Keratinocyte (primary cell): ENCODE results near the gene FRAS1. TPM values are rescaled to one million over a fixed set of nuclear protein-coding genes. Genes with fewer than 3 reads are reported as not detected.

Experiments
- DNase-seq: peaks from one replicate; pipeline ENCODE4 v3.0.0-alpha.2; 2011; ENCODE audit warnings: low read depth, missing footprints, low spot score
- FAIRE-seq: peaks from 2 replicates; lab custom pipeline; 2011; peaks lifted over from hg19 to GRCh38; lab: Jason Lieb, UNC
- H2AFZ ChIP-seq: 2 replicates; pipeline ENCODE4 v1.6.0; 2012; ENCODE audit warnings: low read length, control low read depth, inconsistent platforms; ENCODE audit not compliant: control insufficient read depth
- H3K27ac ChIP-seq: 2 replicates; pipeline ENCODE4 v1.5.1; 2011; ENCODE audit warnings: low read length; ENCODE audit not compliant: control insufficient read depth, insufficient read depth
- H3K27me3 ChIP-seq: 3 replicates; pipeline ENCODE4 v1.6.0; 2011; ENCODE audit warnings: low read length; ENCODE audit not compliant: control insufficient read depth, insufficient read depth; ENCODE audit errors: extremely low read depth
- H3K36me3 ChIP-seq, 2 experiments: 2 replicates in 1 of 2; 3 replicates in 1 of 2; pipeline ENCODE4 v1.5.1; 2011; ENCODE audit warnings: low read length in 2 of 2, mild to moderate bottlenecking in 1 of 2; ENCODE audit not compliant: control insufficient read depth in 2 of 2, insufficient read depth in 2 of 2; ENCODE audit errors: extremely low read depth in 1 of 2
- H3K4me1 ChIP-seq: 3 replicates; pipeline ENCODE4 v1.5.1; 2011; ENCODE audit warnings: low read length; ENCODE audit not compliant: control insufficient read depth, insufficient read depth; ENCODE audit errors: extremely low read depth
- H3K4me2 ChIP-seq: 3 replicates; pipeline ENCODE4 v1.6.0; 2011; ENCODE audit warnings: low read depth, low read length; ENCODE audit not compliant: control insufficient read depth, insufficient read depth; ENCODE audit errors: extremely low read depth
- H3K4me3 ChIP-seq, 3 experiments: fragments of 200-600 bp in 1 of 3; sonication (generic) in 1 of 3; 2 replicates in 2 of 3; 3 replicates in 1 of 3; pipeline ENCODE4 v1.5.1; 2011 to 2016; ENCODE audit warnings: low read length in 3 of 3, mild to moderate bottlenecking in 3 of 3, control low read depth in 2 of 3, inconsistent platforms in 1 of 3, low read depth in 1 of 3, mixed read lengths in 1 of 3, mixed run types in 1 of 3, moderate library complexity in 1 of 3; ENCODE audit not compliant: control insufficient read depth in 2 of 3, insufficient read depth in 2 of 3; ENCODE audit errors: extremely low read depth in 1 of 3
- H3K79me2 ChIP-seq: 2 replicates; pipeline ENCODE4 v1.6.0; 2012; ENCODE audit warnings: low read length; ENCODE audit not compliant: control insufficient read depth, insufficient read depth
- H3K9ac ChIP-seq: 3 replicates; pipeline ENCODE4 v1.6.0; 2011; ENCODE audit warnings: low read length; ENCODE audit not compliant: control insufficient read depth, insufficient read depth; ENCODE audit errors: extremely low read depth
- H3K9me1 ChIP-seq: 3 replicates; pipeline ENCODE4 v1.6.0; 2011; ENCODE audit warnings: low read length; ENCODE audit not compliant: control insufficient read depth, insufficient read depth; ENCODE audit errors: extremely low read depth
- H3K9me3 ChIP-seq: 2 replicates; pipeline ENCODE4 v1.5.1; 2012; ENCODE audit warnings: low read depth, low read length; ENCODE audit not compliant: control insufficient read depth
- H4K20me1 ChIP-seq: 3 replicates; pipeline ENCODE4 v1.6.0; 2011; ENCODE audit warnings: low read length; ENCODE audit not compliant: control insufficient read depth, insufficient read depth; ENCODE audit errors: extremely low read depth
- EZH2 ChIP-seq: IDR thresholded peaks from one replicate; pipeline ENCODE4 v1.6.1; 2012; ENCODE audit warnings: inconsistent platforms, mild to moderate bottlenecking, low read length, moderate library complexity
- dilution Hi-C: fragments of 300-500 bp; cut with MboI; formaldehyde crosslinking; loops from one replicate; pipeline ENCODE4 v1.7.0; 2020; ENCODE audit warnings: low sequenced_read_pairs; ENCODE audit not compliant: extremely low pct_ligation_motif_present
- polyA plus RNA-seq, 5 experiments: library from polyadenylated mRNA; depleted of rRNA in 3 of 5; stranded (reverse) in 3 of 5; stranded (forward) in 1 of 5; unstranded in 1 of 5; fragments of >200 nt; gene quantifications; 1 replicate in 1 of 5; 2 replicates in 3 of 5; 3 replicates in 1 of 5; pipeline versions ENCODE4 v1.2.1 to v1.2.3, GENCODE V29; 2011 to 2012; ENCODE audit warnings: missing spikeins in 2 of 5, low read depth in 1 of 5, low replicate concordance in 1 of 5
- TF ChIP-seq, protein P1 (sequence below), 3 experiments: IDR thresholded peaks in 1 of 3; conservative IDR thresholded peaks in 1 of 3; optimal IDR thresholded peaks in 1 of 3; 2 replicates in 2 of 3; 3 replicates in 1 of 3; pipeline versions ENCODE3 to v1.5.1; 2011; ENCODE audit warnings: low read length in 3 of 3, mild to moderate bottlenecking in 3 of 3, moderate library complexity in 2 of 3, control low read depth in 1 of 3, inconsistent platforms in 1 of 3; ENCODE audit not compliant: insufficient read depth in 2 of 3; ENCODE audit errors: extremely low read depth in 1 of 3

The FRAS1 gene
- polyA plus RNA-seq, 1 donor (not counting 4 experiments of a cell fraction or from before 2014, with no cell fraction given), result 3.5 TPM

DNA sequence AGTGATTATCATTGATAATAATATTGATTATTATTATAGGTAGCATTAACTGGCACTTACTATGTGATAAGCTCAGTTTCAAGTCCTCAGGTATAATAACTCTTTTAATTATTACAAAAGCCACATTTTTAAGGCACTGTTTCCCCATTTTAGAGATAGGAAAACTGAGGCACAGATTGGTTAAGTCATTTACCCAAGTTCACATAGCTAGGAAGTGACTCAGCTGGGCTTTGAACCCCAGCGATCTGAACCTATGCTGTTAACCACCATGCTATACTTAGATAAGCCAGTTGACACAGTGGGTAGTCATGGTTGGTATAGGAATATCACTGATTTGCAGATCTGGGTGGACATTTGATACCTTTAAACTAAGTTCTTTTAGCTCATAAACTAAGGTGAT is 110.4 kb downstream of the FRAS1 start:
- FAIRE-seq (no peak), DNase-seq (no peak)
- H2AFZ ChIP-seq, result no peak overlapping the region
- H3K27me3 ChIP-seq, result no peaks in the 10 kb centered on the region
- peaks cover 3% of the 10 kb centered on the region for H3K4me1 ChIP-seq
- no peaks in the 10 kb centered on the region for H3K9me3 ChIP-seq
- no peaks in the 10 kb centered on the region for H3K36me3 ChIP-seq
- H3K9me1 ChIP-seq, result no peaks in the 10 kb centered on the region
- H3K27ac ChIP-seq, result no peak overlapping the region
- no peaks in the 10 kb centered on the region for H4K20me1 ChIP-seq
- dilution Hi-C loops, result no loop called here
- H3K4me2 ChIP-seq, result no peak overlapping the region
- no peak for TF ChIP-seq EZH2
- TF ChIP-seq, protein P1, sequence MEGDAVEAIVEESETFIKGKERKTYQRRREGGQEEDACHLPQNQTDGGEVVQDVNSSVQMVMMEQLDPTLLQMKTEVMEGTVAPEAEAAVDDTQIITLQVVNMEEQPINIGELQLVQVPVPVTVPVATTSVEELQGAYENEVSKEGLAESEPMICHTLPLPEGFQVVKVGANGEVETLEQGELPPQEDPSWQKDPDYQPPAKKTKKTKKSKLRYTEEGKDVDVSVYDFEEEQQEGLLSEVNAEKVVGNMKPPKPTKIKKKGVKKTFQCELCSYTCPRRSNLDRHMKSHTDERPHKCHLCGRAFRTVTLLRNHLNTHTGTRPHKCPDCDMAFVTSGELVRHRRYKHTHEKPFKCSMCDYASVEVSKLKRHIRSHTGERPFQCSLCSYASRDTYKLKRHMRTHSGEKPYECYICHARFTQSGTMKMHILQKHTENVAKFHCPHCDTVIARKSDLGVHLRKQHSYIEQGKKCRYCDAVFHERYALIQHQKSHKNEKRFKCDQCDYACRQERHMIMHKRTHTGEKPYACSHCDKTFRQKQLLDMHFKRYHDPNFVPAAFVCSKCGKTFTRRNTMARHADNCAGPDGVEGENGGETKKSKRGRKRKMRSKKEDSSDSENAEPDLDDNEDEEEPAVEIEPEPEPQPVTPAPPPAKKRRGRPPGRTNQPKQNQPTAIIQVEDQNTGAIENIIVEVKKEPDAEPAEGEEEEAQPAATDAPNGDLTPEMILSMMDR (optimal IDR thresholded peaks at IDR 0.05 in 1 of 3, IDR thresholded peaks at IDR 0.05 in 1 of 3, conservative IDR thresholded peaks at IDR 0.05 in 1 of 3; ENCODE audit: extremely low read depth in 1 of 3, insufficient read depth in 2 of 3, low read length in 3 of 3), result no peak
- no peak overlapping the region for H3K9ac ChIP-seq
- H3K79me2 ChIP-seq, result no peaks in the 10 kb centered on the region
- no peak overlapping the region for H3K4me3 ChIP-seq

DNA sequence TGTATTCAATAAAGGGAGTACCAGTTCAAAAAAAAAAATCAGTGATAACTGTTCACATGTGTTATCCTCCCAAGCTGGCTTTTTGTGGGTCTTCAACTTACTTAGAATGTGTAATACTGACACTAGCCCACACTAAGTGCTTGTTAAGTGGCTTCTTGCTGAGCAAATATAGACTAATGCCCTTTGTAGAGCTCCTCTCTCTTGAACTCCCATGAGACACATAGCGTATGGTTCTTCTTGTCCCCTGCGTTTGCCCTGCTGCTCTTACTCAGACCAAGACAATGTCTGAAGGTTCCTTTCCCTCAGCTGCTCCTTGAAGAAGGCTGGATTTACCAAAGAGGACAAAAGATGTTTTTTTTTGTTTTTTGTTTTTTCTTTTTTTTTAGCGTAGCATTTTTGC is 110.9 kb downstream of the FRAS1 start:
- no peak for DNase-seq
- FAIRE-seq, result no peak
- Histone ChIP-seq H3K9me3 (no peaks in the 10 kb centered on the region), H3K27ac (no peak overlapping the region), H3K9ac (no peak overlapping the region), H3K36me3 (no peaks in the 10 kb centered on the region), H3K4me3 (no peak overlapping the region), H3K27me3 (no peaks in the 10 kb centered on the region), H3K4me2 (no peak overlapping the region), H2AFZ (no peak overlapping the region), H4K20me1 (no peaks in the 10 kb centered on the region), H3K9me1 (no peaks in the 10 kb centered on the region), H3K4me1 (no peaks in the 10 kb centered on the region), H3K79me2 (no peaks in the 10 kb centered on the region)
- TF ChIP-seq, protein P1 (optimal IDR thresholded peaks at IDR 0.05 in 1 of 3, IDR thresholded peaks at IDR 0.05 in 1 of 3, conservative IDR thresholded peaks at IDR 0.05 in 1 of 3; ENCODE audit: extremely low read depth in 1 of 3, insufficient read depth in 2 of 3, low read length in 3 of 3), result no peak
- TF ChIP-seq EZH2, result no peak
- dilution Hi-C loops, result no loop called here
